Measurements from ENCODE around the gene SCAMP2.

SCAMP2 gene

DNA sequence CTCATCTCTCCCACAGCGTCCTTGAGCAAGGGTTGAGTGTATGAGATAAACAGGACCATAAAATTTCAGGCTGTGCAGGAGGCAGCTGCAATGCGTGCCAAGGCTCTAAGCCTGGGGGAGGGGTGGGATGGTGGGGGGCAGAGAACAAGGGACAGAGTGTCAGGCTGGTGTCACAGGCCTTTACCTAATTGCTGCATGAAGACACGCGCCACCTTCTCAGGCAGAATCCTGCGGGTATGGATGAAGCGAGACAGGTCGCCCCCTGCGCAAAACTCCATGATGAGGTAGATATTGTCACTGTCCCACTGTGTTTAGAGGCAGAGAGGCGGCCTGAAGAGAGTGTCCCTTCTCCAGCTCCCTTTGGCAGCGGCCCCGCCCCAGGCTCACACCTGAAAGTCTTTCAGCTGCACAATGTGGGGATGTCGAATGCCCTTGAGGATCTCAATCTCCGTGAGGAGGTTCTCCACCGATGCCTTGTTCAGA is 31.2 kb downstream of the SCAMP2 start:
- no peak for ATAC-seq
- no peak for TF ChIP-seq PATZ1 (CRISPR knock-in tag; IDR thresholded peaks at IDR 0.05; ENCODE audit: borderline replicate concordance)
- no peak for TF ChIP-seq SNAI2 (CRISPR knock-in tag; IDR thresholded peaks at IDR 0.05)

- no peak for TF ChIP-seq ZNF565 (CRISPR knock-in tag; conservative IDR thresholded peaks at IDR 0.05; ENCODE audit: low read depth)
- no peak for TF ChIP-seq CSDC2 (CRISPR knock-in tag; IDR thresholded peaks at IDR 0.05)
- no peak for TF ChIP-seq CSRNP3 (CRISPR knock-in tag; IDR thresholded peaks at IDR 0.05)
- TF ChIP-seq TOX (CRISPR knock-in tag; IDR thresholded peaks at IDR 0.05; ENCODE audit: borderline replicate concordance), result no peak
- no peak for TF ChIP-seq PATZ1 (CRISPR knock-in tag; IDR thresholded peaks at IDR 0.05; ENCODE audit: borderline replicate concordance)
- TF ChIP-seq ARNTL (CRISPR knock-in tag; IDR thresholded peaks at IDR 0.05; ENCODE audit: borderline replicate concordance, low read depth), result no peak
- no peak for TF ChIP-seq ISL1 (CRISPR knock-in tag; IDR thresholded peaks at IDR 0.05)
- TF ChIP-seq BACH2 (CRISPR knock-in tag; IDR thresholded peaks at IDR 0.05; ENCODE audit: borderline replicate concordance), result no peak
- no peak for TF ChIP-seq TSHZ2 (CRISPR knock-in tag; IDR thresholded peaks at IDR 0.05)
- TF ChIP-seq ESRRG (CRISPR knock-in tag; IDR thresholded peaks at IDR 0.05), result no peak
- TF ChIP-seq ZFP3 (CRISPR knock-in tag; IDR thresholded peaks at IDR 0.05), result no peak
- TF ChIP-seq ZFP30 (CRISPR knock-in tag; IDR thresholded peaks at IDR 0.05), result no peak
- no peak for TF ChIP-seq SNAI2 (CRISPR knock-in tag; IDR thresholded peaks at IDR 0.05)
- no peak for TF ChIP-seq ZC3H10 (CRISPR knock-in tag; IDR thresholded peaks at IDR 0.05)
- TF ChIP-seq PPARA (CRISPR knock-in tag; IDR thresholded peaks at IDR 0.05; ENCODE audit: borderline replicate concordance), result no peak
- ATAC-seq, result no peak
Measured at GRCh38 chr15:74840851-74841775, 32.1 kb downstream of the SCAMP2 start.

- no peak for ATAC-seq
- TF ChIP-seq, protein P1, sequence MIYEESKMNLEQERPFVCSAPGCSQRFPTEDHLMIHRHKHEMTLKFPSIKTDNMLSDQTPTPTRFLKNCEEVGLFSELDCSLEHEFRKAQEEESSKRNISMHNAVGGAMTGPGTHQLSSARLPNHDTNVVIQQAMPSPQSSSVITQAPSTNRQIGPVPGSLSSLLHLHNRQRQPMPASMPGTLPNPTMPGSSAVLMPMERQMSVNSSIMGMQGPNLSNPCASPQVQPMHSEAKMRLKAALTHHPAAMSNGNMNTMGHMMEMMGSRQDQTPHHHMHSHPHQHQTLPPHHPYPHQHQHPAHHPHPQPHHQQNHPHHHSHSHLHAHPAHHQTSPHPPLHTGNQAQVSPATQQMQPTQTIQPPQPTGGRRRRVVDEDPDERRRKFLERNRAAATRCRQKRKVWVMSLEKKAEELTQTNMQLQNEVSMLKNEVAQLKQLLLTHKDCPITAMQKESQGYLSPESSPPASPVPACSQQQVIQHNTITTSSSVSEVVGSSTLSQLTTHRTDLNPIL (CRISPR knock-in tag; IDR thresholded peaks at IDR 0.05; ENCODE audit: low read depth), result no peak
- no peak for TF ChIP-seq RARB (CRISPR knock-in tag; IDR thresholded peaks at IDR 0.05)
- no peak for TF ChIP-seq ISL1 (CRISPR knock-in tag; IDR thresholded peaks at IDR 0.05)
- no peak for TF ChIP-seq TOX (CRISPR knock-in tag; IDR thresholded peaks at IDR 0.05; ENCODE audit: borderline replicate concordance)
- no peak for TF ChIP-seq TSHZ2 (CRISPR knock-in tag; IDR thresholded peaks at IDR 0.05)
- TF ChIP-seq BACH2 (CRISPR knock-in tag; IDR thresholded peaks at IDR 0.05; ENCODE audit: borderline replicate concordance), result no peak
- no peak for TF ChIP-seq ZFP30 (CRISPR knock-in tag; IDR thresholded peaks at IDR 0.05)
- TF ChIP-seq ARNTL (CRISPR knock-in tag; IDR thresholded peaks at IDR 0.05; ENCODE audit: borderline replicate concordance, low read depth), result no peak
- TF ChIP-seq OSR1 (CRISPR knock-in tag; IDR thresholded peaks at IDR 0.05), result no peak
- TF ChIP-seq ZFP3 (CRISPR knock-in tag; IDR thresholded peaks at IDR 0.05), result no peak
- no peak for TF ChIP-seq ZNF70 (CRISPR knock-in tag; IDR thresholded peaks at IDR 0.05)
Measured at GRCh38 chr15:74839526-74840395, 33.4 kb downstream of the SCAMP2 start.

All from SK-N-SH treated with all-trans-retinoic acid at 6 μM for 48 hours (cell line).